K562 (cell line): Measurements from ENCODE around the gene NUP205. TPM values are rescaled to one million over a fixed set of nuclear protein-coding genes. Genes with fewer than 3 reads are reported as not detected.

Source experiments
- BACH1 ChIP-seq: fragments of 200-800 bp; sonication (Bioruptor generic); IDR thresholded peaks from 2 replicates; pipeline ENCODE4 v1.6.1; 2016; ENCODE audit warnings: missing genetic modification characterization, missing compliant biosample characterization
- CREM ChIP-seq: IDR thresholded peaks from 2 replicates; pipeline ENCODE4 v1.6.1; 2014; ENCODE audit warnings: antibody characterized with exemption, low read depth
- GABPB1 ChIP-seq: sonication (generic); formaldehyde crosslinking; IDR thresholded peaks from 2 replicates; pipeline ENCODE4 v1.8.0; 2022; ENCODE audit warnings: mild to moderate bottlenecking, missing genetic modification reagents
- HCFC1 ChIP-seq: IDR thresholded peaks from 2 replicates; pipeline ENCODE4 v1.6.1; 2012; ENCODE audit warnings: low read depth, low read length, improper control_type of control experiment
- OTX1 ChIP-seq: fragments of 450-650 bp; formaldehyde crosslinking; IDR thresholded peaks from 2 replicates; pipeline ENCODE4 v1.4.0; 2022; ENCODE audit warnings: mild to moderate bottlenecking
- PHB2 ChIP-seq: fragments of 450-650 bp; IDR thresholded peaks from 2 replicates; pipeline ENCODE4 v1.6.1; 2017; ENCODE audit warnings: low read depth
- RAD21 ChIP-seq, 2 experiments: fragments of 250-450 bp in 1 of 2; fragments of 450-650 bp in 1 of 2; sonication (Bioruptor Pico) in 1 of 2; formaldehyde crosslinking in 1 of 2; IDR thresholded peaks in 1 of 2; conservative IDR thresholded peaks in 1 of 2; 2 replicates each; pipeline versions ENCODE4 v1.4.0 to v1.8.0; 2020 to 2022; ENCODE audit warnings: mild to moderate bottlenecking in 2 of 2, moderate library complexity in 1 of 2
- SUPT5H ChIP-seq: fragments of 450-650 bp; IDR thresholded peaks from 2 replicates; pipeline ENCODE4 v1.6.1; 2016
- TCF7L2 ChIP-seq: fragments of 150-350 bp; IDR thresholded peaks from 2 replicates; pipeline ENCODE4 v1.6.1; 2016; ENCODE audit warnings: low read depth, mild to moderate bottlenecking, low read length, moderate library complexity
- ZC3H4 ChIP-seq: sonication (generic); formaldehyde crosslinking; IDR thresholded peaks from 2 replicates; pipeline ENCODE4 v1.9.0; 2021; ENCODE audit warnings: missing genetic modification reagents, borderline replicate concordance
- ZNF165 ChIP-seq: fragments of 250-450 bp; sonication (Bioruptor Pico); IDR thresholded peaks from 2 replicates; pipeline ENCODE4 v1.4.0; 2020; ENCODE audit warnings: borderline replicate concordance
- ZNF584 ChIP-seq: fragments of 200-800 bp; sonication (Bioruptor generic); IDR thresholded peaks from 2 replicates; pipeline ENCODE4 v1.6.1; 2016; ENCODE audit warnings: low read depth, mild to moderate bottlenecking, missing genetic modification characterization, missing compliant biosample characterization
- ZNF77 ChIP-seq: fragments of 250-450 bp; sonication (Bioruptor Pico); IDR thresholded peaks from 2 replicates; pipeline ENCODE4 v1.5.0; 2020
- ZNF785 ChIP-seq: fragments of 250-450 bp; sonication (Bioruptor Pico); IDR thresholded peaks from 2 replicates; pipeline ENCODE4 v1.4.0; 2020; ENCODE audit warnings: mild to moderate bottlenecking
- polyA plus RNA-seq, 8 experiments: library from polyadenylated mRNA; depleted of rRNA in 4 of 8; stranded (reverse) in 5 of 8; unstranded in 3 of 8; fragments of >200 nt; fragmentation: Nextera tagmentation in 2 of 8; fragmentation: Illumina TruSeq in 1 of 8; extraction: Ambion mirVana in 2 of 8; extraction: Trizol in 1 of 8; gene quantifications; 2 replicates each; pipeline versions ENCODE4 v1.2.1 to v1.2.3, GENCODE V29; 2011 to 2014; ENCODE audit warnings: inconsistent platforms in 1 of 8, missing spikeins in 1 of 8
- total RNA-seq, 7 experiments: library from RNA; depleted of rRNA in 6 of 7; stranded (reverse); fragments of >200 nt in 6 of 7; fragmentation: Illumina TruSeq in 2 of 7; extraction: Trizol in 2 of 7; gene quantifications; 2 replicates each; pipeline versions ENCODE4 v1.2.1 to v1.2.3, GENCODE V29; 2011 to 2021; ENCODE audit warnings: low replicate concordance in 1 of 7
- TF ChIP-seq, protein P1 (sequence below): sonication (generic); formaldehyde crosslinking; IDR thresholded peaks from 2 replicates; pipeline ENCODE4 v1.8.1; 2023; ENCODE audit warnings: mild to moderate bottlenecking, missing genetic modification reagents
- TF ChIP-seq, protein P2 (sequence below): sonication (generic); formaldehyde crosslinking; IDR thresholded peaks from 2 replicates; pipeline ENCODE4 v1.8.0; 2022; ENCODE audit warnings: missing genetic modification reagents, mild to moderate bottlenecking, moderate library complexity, borderline replicate concordance
- TF ChIP-seq, protein P3 (sequence below), 2 experiments: IDR thresholded peaks; 2 replicates each; pipeline ENCODE4 v1.6.1; 2012; ENCODE audit warnings: improper control_type of control experiment in 2 of 2, low read depth in 2 of 2, low read length in 2 of 2, borderline replicate concordance in 1 of 2
- TF ChIP-seq, protein P4 (sequence below): sonication (generic); formaldehyde crosslinking; IDR thresholded peaks from 2 replicates; pipeline ENCODE4 v1.9.0; 2022; ENCODE audit warnings: mild to moderate bottlenecking, missing genetic modification reagents
- TF ChIP-seq, protein P5 (sequence below): fragments of 250-450 bp; sonication (Bioruptor Pico); IDR thresholded peaks from 2 replicates; pipeline ENCODE4 v1.4.0; 2020; ENCODE audit warnings: mild to moderate bottlenecking, moderate library complexity

Gene NUP205
- total and polyA plus RNA-seq, 9 of the 15 experiments (the other 6 are each of a cell fraction or from before 2014, with no cell fraction given), result 101 to 282 (median 193) TPM

DNA sequence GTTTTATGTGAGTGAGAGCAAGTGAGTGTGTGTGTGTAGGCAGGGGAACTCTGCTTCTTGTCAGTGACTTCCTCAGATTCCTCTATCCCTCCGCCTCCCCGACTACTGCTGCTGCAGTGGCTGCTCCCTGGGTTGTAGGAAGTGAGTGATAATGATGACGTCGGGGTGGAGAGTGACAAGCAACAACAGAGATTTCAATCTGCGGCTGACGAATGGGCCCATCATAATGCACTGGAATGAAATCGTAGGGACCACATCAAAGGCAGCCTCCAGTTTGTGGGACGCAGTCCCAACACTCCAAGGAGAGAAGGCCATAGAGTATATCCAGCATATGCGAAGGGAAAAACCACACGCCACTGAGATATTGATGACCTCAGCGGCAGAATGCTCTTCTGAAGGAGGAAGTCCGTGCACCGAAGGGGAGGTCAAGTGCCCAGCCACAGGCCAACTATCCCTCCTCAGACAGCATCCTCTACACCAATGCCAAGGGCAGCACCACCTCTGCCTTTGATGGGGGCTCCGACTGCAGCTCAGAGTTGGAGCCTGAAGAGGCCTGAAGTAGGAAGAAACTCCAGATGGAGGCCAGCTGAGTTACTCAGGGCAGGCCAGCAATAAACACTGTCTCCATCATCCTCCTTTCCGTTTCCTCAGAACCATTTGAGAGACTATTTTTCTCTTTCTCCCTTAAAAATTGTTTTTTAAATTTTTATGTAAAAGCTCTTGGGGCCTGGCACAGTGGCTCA lies 93.3 kb downstream of the NUP205 start (continued):
- TF ChIP-seq SUPT5H (no peak), GABPB1 (CRISPR knock-in tag) (peak; percentile 88), ZNF785 (CRISPR knock-in tag) (no peak), ZC3H4 (CRISPR knock-in tag) (no peak), BACH1 (tag) (peak; percentile 33; the same call in 1 of the 2 replicates), CREM (peak; percentile 97), ZNF77 (CRISPR knock-in tag) (no peak), TCF7L2 (peak; percentile 92), PHB2 (no peak), ZNF584 (CRISPR knock-in tag) (0 out of 2 replicates have a peak, but pooled peaks have one; percentile 32), OTX1 (CRISPR knock-in tag) (peak; percentile 56; the same call in 1 of the 2 replicates), RAD21 (CRISPR knock-in tag; conservative IDR thresholded peaks at IDR 0.05 in 1 of 2, IDR thresholded peaks at IDR 0.05 in 1 of 2) (no peak), ZNF165 (no peak), HCFC1 (no peak; the same call in 1 of the 2 replicates)
- TF ChIP-seq, protein P1, sequence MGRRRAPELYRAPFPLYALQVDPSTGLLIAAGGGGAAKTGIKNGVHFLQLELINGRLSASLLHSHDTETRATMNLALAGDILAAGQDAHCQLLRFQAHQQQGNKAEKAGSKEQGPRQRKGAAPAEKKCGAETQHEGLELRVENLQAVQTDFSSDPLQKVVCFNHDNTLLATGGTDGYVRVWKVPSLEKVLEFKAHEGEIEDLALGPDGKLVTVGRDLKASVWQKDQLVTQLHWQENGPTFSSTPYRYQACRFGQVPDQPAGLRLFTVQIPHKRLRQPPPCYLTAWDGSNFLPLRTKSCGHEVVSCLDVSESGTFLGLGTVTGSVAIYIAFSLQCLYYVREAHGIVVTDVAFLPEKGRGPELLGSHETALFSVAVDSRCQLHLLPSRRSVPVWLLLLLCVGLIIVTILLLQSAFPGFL (CRISPR knock-in tag), result no peak
- TF ChIP-seq, protein P2, sequence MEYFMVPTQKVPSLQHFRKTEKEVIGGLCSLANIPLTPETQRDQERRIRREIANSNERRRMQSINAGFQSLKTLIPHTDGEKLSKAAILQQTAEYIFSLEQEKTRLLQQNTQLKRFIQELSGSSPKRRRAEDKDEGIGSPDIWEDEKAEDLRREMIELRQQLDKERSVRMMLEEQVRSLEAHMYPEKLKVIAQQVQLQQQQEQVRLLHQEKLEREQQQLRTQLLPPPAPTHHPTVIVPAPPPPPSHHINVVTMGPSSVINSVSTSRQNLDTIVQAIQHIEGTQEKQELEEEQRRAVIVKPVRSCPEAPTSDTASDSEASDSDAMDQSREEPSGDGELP, result peak; percentile 71; the same call in 1 of the 2 replicates
- TF ChIP-seq, protein P3, sequence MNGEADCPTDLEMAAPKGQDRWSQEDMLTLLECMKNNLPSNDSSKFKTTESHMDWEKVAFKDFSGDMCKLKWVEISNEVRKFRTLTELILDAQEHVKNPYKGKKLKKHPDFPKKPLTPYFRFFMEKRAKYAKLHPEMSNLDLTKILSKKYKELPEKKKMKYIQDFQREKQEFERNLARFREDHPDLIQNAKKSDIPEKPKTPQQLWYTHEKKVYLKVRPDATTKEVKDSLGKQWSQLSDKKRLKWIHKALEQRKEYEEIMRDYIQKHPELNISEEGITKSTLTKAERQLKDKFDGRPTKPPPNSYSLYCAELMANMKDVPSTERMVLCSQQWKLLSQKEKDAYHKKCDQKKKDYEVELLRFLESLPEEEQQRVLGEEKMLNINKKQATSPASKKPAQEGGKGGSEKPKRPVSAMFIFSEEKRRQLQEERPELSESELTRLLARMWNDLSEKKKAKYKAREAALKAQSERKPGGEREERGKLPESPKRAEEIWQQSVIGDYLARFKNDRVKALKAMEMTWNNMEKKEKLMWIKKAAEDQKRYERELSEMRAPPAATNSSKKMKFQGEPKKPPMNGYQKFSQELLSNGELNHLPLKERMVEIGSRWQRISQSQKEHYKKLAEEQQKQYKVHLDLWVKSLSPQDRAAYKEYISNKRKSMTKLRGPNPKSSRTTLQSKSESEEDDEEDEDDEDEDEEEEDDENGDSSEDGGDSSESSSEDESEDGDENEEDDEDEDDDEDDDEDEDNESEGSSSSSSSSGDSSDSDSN (IDR thresholded peaks at IDR 0.05; ENCODE audit: borderline replicate concordance in 1 of 2, low read depth in 2 of 2, low read length in 2 of 2), result peak in 1 of 2 experiments; percentile 70; a peak in 1 of 4 replicates
- TF ChIP-seq, protein P4, sequence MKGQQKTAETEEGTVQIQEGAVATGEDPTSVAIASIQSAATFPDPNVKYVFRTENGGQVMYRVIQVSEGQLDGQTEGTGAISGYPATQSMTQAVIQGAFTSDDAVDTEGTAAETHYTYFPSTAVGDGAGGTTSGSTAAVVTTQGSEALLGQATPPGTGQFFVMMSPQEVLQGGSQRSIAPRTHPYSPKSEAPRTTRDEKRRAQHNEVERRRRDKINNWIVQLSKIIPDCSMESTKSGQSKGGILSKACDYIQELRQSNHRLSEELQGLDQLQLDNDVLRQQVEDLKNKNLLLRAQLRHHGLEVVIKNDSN (CRISPR knock-in tag), result peak; percentile 49; the same call in 1 of the 2 replicates
- TF ChIP-seq, protein P5, sequence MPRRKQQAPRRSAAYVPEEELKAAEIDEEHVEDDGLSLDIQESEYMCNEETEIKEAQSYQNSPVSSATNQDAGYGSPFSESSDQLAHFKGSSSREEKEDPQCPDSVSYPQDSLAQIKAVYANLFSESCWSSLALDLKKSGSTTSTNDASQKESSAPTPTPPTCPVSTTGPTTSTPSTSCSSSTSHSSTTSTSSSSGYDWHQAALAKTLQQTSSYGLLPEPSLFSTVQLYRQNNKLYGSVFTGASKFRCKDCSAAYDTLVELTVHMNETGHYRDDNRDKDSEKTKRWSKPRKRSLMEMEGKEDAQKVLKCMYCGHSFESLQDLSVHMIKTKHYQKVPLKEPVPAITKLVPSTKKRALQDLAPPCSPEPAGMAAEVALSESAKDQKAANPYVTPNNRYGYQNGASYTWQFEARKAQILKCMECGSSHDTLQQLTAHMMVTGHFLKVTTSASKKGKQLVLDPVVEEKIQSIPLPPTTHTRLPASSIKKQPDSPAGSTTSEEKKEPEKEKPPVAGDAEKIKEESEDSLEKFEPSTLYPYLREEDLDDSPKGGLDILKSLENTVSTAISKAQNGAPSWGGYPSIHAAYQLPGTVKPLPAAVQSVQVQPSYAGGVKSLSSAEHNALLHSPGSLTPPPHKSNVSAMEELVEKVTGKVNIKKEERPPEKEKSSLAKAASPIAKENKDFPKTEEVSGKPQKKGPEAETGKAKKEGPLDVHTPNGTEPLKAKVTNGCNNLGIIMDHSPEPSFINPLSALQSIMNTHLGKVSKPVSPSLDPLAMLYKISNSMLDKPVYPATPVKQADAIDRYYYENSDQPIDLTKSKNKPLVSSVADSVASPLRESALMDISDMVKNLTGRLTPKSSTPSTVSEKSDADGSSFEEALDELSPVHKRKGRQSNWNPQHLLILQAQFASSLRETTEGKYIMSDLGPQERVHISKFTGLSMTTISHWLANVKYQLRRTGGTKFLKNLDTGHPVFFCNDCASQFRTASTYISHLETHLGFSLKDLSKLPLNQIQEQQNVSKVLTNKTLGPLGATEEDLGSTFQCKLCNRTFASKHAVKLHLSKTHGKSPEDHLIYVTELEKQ (CRISPR knock-in tag), result no peak
